ENCODE measurements around the gene SOX10. TPM values are rescaled to one million over a fixed set of nuclear protein-coding genes. Genes with fewer than 3 reads are reported as not detected.

SOX10 gene
- polyA plus RNA-seq, 3 donors: not detected

DNA sequence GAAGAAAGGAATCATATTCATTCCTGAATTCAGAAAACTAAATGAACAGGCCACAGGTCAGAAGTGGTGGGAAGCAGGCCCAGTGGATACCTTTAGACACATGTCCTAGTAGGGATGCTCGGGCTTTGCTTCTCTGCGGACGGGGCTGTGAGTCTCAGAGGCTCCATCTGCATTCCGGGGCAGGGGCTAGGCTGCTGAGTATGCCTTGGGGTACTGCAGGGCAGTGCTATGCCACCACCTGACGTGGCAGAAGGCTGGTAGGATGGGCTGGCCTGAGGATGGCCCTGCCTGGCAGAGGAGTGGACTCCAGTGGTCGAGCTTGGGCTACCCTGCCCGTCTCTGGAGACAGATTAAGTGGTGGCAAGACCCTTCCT, 40.5 kb downstream of the SOX10 start:
- TF ChIP-seq, protein P1, sequence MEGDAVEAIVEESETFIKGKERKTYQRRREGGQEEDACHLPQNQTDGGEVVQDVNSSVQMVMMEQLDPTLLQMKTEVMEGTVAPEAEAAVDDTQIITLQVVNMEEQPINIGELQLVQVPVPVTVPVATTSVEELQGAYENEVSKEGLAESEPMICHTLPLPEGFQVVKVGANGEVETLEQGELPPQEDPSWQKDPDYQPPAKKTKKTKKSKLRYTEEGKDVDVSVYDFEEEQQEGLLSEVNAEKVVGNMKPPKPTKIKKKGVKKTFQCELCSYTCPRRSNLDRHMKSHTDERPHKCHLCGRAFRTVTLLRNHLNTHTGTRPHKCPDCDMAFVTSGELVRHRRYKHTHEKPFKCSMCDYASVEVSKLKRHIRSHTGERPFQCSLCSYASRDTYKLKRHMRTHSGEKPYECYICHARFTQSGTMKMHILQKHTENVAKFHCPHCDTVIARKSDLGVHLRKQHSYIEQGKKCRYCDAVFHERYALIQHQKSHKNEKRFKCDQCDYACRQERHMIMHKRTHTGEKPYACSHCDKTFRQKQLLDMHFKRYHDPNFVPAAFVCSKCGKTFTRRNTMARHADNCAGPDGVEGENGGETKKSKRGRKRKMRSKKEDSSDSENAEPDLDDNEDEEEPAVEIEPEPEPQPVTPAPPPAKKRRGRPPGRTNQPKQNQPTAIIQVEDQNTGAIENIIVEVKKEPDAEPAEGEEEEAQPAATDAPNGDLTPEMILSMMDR (IDR thresholded peaks at IDR 0.05): no peak
- H3K27me3 ChIP-seq (ENCODE audit: control insufficient read depth in 2 of 2, insufficient read depth in 2 of 2, low read length in 2 of 2): no peaks in the 10 kb centered on the region
- WGBS (ENCODE audit: insufficient coverage): 90% methylated on average over 6 of the region's 7 CpGs
- intact Hi-C loops (cut with micrococcal nuclease): no loop called here
- no peak overlapping the region for H3K4me2 ChIP-seq (replicated peaks; ENCODE audit: extremely low read depth, low read length, poor library complexity, severe bottlenecking)
- peaks cover 0 to 4% (median 2%) of the 10 kb centered on the region in 3 donors for H3K27me3 Mint-ChIP-seq (ENCODE audit: low read depth in 3 of 3)
- no peak overlapping the region for H3K4me3 Mint-ChIP-seq
- no peak overlapping the region for H3K4me3 ChIP-seq (replicated peaks in 1 of 3; ENCODE audit: low read depth in 2 of 3, low read length in 3 of 3)
- H3K27ac Mint-ChIP-seq: no peak overlapping the region
- H3K36me3 ChIP-seq (replicated peaks in 1 of 2; ENCODE audit: control insufficient read depth in 1 of 2, insufficient read depth in 2 of 2, low read length in 2 of 2): peaks cover 13 to 17% of the 10 kb centered on the region in 2 donors
- H2AFZ ChIP-seq (ENCODE audit: insufficient read depth, low read depth, low read length, poor library complexity, severe bottlenecking): no peak overlapping the region
- peaks cover 7 to 10% of the 10 kb centered on the region in 2 donors for H3K4me1 ChIP-seq (ENCODE audit: control insufficient read depth in 1 of 2, insufficient read depth in 2 of 2, low read length in 2 of 2)
- H3K27ac ChIP-seq (ENCODE audit: low read depth in 1 of 2, low read length in 2 of 2): no peak overlapping the region
- no peaks in the 10 kb centered on the region for H3K79me2 ChIP-seq (ENCODE audit: insufficient read depth, low read length)
- H3K9me3 Mint-ChIP-seq: peaks cover 0 to 1% (median 0%) of the 10 kb centered on the region in 7 donors
- peaks cover 7% of the 10 kb centered on the region for H3K4me1 Mint-ChIP-seq
- H4K20me1 ChIP-seq (ENCODE audit: insufficient read depth, low read length): no peaks in the 10 kb centered on the region
- H3K9ac ChIP-seq (ENCODE audit: insufficient read depth, low read length, poor library complexity, severe bottlenecking): no peak overlapping the region
- H3K36me3 Mint-ChIP-seq: peaks cover 14 to 28% of the 10 kb centered on the region in 2 donors
- no peaks in the 10 kb centered on the region for H3K9me3 ChIP-seq (replicated peaks in 1 of 2; ENCODE audit: control insufficient read depth in 1 of 2, insufficient read depth in 1 of 2, low read length in 2 of 2)
- DNase-seq: no peak

GRCh38 chr22:37943136-37943824, 41.1 kb downstream of the SOX10 start:
- Histone ChIP-seq H3K79me2 (ENCODE audit: insufficient read depth, low read length) (no peaks in the 10 kb centered on the region), H3K9me3 (replicated peaks in 1 of 2; ENCODE audit: control insufficient read depth in 1 of 2, insufficient read depth in 1 of 2, low read length in 2 of 2) (no peaks in the 10 kb centered on the region), H3K4me2 (replicated peaks; ENCODE audit: extremely low read depth, low read length, poor library complexity, severe bottlenecking) (no peak overlapping the region), H3K4me3 (replicated peaks in 1 of 3; ENCODE audit: low read depth in 2 of 3, low read length in 3 of 3) (no peak overlapping the region), H3K4me1 (ENCODE audit: control insufficient read depth in 1 of 2, insufficient read depth in 2 of 2, low read length in 2 of 2) (peaks cover 7 to 10% of the 10 kb centered on the region in 2 donors), H3K9ac (ENCODE audit: insufficient read depth, low read length, poor library complexity, severe bottlenecking) (no peak overlapping the region), H3K27me3 (ENCODE audit: control insufficient read depth in 2 of 2, insufficient read depth in 2 of 2, low read length in 2 of 2) (no peaks in the 10 kb centered on the region), H2AFZ (ENCODE audit: insufficient read depth, low read depth, low read length, poor library complexity, severe bottlenecking) (no peak overlapping the region), H3K36me3 (replicated peaks in 1 of 2; ENCODE audit: control insufficient read depth in 1 of 2, insufficient read depth in 2 of 2, low read length in 2 of 2) (peaks cover 13 to 17% of the 10 kb centered on the region in 2 donors), H3K27ac (ENCODE audit: low read depth in 1 of 2, low read length in 2 of 2) (no peak overlapping the region), H4K20me1 (ENCODE audit: insufficient read depth, low read length) (no peaks in the 10 kb centered on the region)
- DNase-seq: no peak
- H3K36me3 Mint-ChIP-seq: peaks cover 14 to 31% of the 10 kb centered on the region in 2 donors
- H3K27me3 Mint-ChIP-seq (ENCODE audit: low read depth in 3 of 3): peaks cover 0 to 4% (median 2%) of the 10 kb centered on the region in 3 donors
- peaks cover 7% of the 10 kb centered on the region for H3K4me1 Mint-ChIP-seq
- 95% methylated on average over 3 of the region's 12 CpGs for WGBS (ENCODE audit: insufficient coverage)
- H3K9me3 Mint-ChIP-seq: peaks cover 0 to 1% (median 0%) of the 10 kb centered on the region in 7 donors
- intact Hi-C loops (cut with micrococcal nuclease): no loop called here
- no peak overlapping the region for H3K27ac Mint-ChIP-seq
- H3K4me3 Mint-ChIP-seq: no peak overlapping the region
- TF ChIP-seq, protein P1 (IDR thresholded peaks at IDR 0.05): no peak

Measured in CD14-positive monocyte (primary cell).